ENCODE data around the gene CARD11. TPM values are rescaled to one million over a fixed set of nuclear protein-coding genes. Genes with fewer than 3 reads are reported as not detected.
"Not testable (repeated sequence)": the region's sequence is repeated elsewhere in the genome, so short reads cannot be mapped to it uniquely, and the experiment has no call there.

The CARD11 gene
- total RNA-seq, 4 donors from 2014 or later: 3.1 to 53.6 (median 5.9) TPM

- H3K4me1 ChIP-seq: no peaks in the 10 kb centered on the region
- H3K27ac ChIP-seq: no peak overlapping the region
- no peak for DNase-seq
- TF ChIP-seq CTCF (IDR thresholded peaks at IDR 0.05) (no peak), POLR2A (IDR thresholded peaks at IDR 0.05) (no peak)
- no peak overlapping the region for H3K4me3 ChIP-seq
- no peaks in the 10 kb centered on the region for H3K36me3 ChIP-seq
- no peaks in the 10 kb centered on the region for H3K27me3 ChIP-seq
- no peaks in the 10 kb centered on the region for H3K9me3 ChIP-seq
Observed at GRCh38 chr7:2922348-2922691, 121.3 kb downstream of the CARD11 start.

DNA sequence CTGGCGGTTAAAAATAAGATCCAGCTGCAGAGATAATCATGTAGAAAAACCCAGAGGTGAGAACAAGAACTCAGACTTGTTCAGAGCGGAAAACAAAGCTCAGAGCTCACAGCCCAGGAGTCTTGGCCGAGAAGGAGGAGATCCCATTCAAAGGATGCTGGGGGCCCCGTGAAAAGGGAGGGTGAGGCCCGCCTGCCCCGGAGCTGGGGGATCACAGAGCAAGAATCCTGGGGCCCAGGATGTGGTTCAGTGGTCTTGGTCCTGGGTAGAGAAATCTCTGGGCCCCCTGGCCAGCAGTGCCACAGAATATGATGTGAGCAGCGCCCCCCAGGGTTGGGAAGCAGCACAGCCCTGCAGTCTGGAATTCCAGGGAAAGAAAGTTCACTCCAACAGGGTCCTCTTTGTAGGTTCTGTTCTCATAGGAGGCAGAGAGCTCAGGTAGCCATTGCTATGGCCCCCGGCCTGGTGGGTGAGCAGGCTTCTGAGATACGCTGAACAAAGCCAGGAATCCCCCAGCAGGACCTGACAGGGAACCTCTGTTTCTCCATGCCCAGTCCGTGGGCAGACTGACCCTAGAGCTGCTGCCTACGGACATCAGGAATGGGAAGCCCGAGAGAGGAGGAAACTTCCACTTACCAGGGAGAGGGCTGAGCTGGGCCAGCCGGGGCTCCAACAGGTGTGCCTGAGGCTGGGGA lies 121.9 kb downstream of the CARD11 start:
- Histone ChIP-seq H3K36me3 (no peaks in the 10 kb centered on the region), H3K9me3 (no peaks in the 10 kb centered on the region), H3K4me3 (no peak overlapping the region), H3K4me1 (no peaks in the 10 kb centered on the region), H3K27me3 (no peaks in the 10 kb centered on the region), H3K27ac (no peak overlapping the region)
- DNase-seq: no peak
- TF ChIP-seq POLR2A (IDR thresholded peaks at IDR 0.05): no peak
- no peak for TF ChIP-seq CTCF (IDR thresholded peaks at IDR 0.05)

- H3K27ac ChIP-seq: no peak overlapping the region
- DNase-seq: no peak
- no peaks in the 10 kb centered on the region for H3K36me3 ChIP-seq
- TF ChIP-seq CTCF (IDR thresholded peaks at IDR 0.05): no peak
- no peak overlapping the region for H3K4me3 ChIP-seq
- no peaks in the 10 kb centered on the region for H3K4me1 ChIP-seq
- no peaks in the 10 kb centered on the region for H3K27me3 ChIP-seq
- no peaks in the 10 kb centered on the region for H3K9me3 ChIP-seq
Observed at GRCh38 chr7:2920956-2921652, 122.6 kb downstream of the CARD11 start.

DNA sequence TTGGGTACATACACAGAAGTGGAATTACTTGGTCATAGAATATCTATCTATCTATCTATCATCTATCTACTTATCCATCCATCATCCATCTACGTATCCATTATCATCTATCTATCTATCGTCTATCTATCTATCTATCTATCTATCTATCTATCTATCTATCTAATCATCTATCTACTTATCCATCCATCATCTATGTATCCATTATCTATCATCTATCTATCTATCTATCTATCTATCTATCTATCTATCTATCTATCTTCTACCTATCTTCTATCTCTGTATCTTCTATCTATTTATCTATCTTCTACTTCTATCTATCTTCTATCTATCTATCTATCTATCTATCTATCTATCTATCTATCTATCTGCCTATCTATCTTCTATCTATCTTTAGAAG lies 123.2 kb downstream of the CARD11 start:
- H3K4me3 ChIP-seq, H3K9me3 ChIP-seq, H3K4me1 ChIP-seq, H3K27ac ChIP-seq, H3K27me3 ChIP-seq, DNase-seq, H3K36me3 ChIP-seq: not testable (repeated sequence)

DNA sequence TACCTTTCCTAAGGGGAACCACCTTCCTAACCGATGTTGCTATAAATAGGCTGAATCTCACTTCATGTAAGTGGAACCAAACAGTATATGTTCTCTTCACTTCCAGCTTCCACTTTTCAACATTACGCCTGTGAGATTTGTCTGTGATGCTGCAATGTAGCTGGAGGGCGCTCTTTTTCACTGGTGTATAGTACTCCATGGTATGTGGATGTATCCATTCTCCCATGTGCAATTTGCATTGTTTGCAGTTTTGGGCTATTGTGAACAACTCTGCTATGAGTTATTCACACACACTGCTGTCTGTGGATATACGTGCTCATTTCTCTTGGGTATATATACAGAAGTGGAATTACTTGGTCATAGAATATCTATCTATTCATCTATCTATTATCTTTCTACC lies 123.6 kb downstream of the CARD11 start:
- H3K27me3 ChIP-seq: no peaks in the 10 kb centered on the region
- no peaks in the 10 kb centered on the region for H3K4me1 ChIP-seq
- no peak overlapping the region for H3K27ac ChIP-seq
- TF ChIP-seq CTCF (IDR thresholded peaks at IDR 0.05) (no peak), POLR2A (IDR thresholded peaks at IDR 0.05) (no peak)
- H3K4me3 ChIP-seq: no peak overlapping the region
- DNase-seq: no peak
- no peaks in the 10 kb centered on the region for H3K9me3 ChIP-seq
- H3K36me3 ChIP-seq: no peaks in the 10 kb centered on the region

DNA sequence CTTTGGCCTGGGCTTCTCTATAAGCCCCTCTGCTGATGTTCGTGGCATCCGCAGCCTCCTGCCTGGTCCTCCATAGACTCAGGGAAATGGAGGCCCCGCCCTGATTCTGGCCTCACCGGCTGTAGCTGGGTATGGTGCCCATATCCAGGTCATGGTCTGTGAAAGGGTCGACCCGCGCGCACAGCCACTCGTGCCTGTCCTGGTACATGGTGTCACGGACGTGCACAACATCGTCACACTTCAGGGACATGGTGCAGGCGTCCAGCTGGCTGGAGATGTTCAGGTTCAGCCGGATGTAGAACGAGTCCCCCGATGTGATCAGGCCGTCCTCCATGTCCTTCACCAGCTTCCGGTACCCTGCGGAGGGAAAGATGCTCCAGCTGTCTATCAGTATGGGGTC lies 124.4 kb downstream of the CARD11 start:
- Histone ChIP-seq H3K9me3 (no peaks in the 10 kb centered on the region), H3K36me3 (no peaks in the 10 kb centered on the region), H3K27me3 (no peaks in the 10 kb centered on the region), H3K4me1 (no peaks in the 10 kb centered on the region), H3K27ac (no peak overlapping the region), H3K4me3 (no peak overlapping the region)
- no peak for DNase-seq
- TF ChIP-seq CTCF (IDR thresholded peaks at IDR 0.05): no peak
- no peak for TF ChIP-seq POLR2A (IDR thresholded peaks at IDR 0.05)
